ENCODE measurements around the gene OR6B1.

OR6B1 gene

DNA sequence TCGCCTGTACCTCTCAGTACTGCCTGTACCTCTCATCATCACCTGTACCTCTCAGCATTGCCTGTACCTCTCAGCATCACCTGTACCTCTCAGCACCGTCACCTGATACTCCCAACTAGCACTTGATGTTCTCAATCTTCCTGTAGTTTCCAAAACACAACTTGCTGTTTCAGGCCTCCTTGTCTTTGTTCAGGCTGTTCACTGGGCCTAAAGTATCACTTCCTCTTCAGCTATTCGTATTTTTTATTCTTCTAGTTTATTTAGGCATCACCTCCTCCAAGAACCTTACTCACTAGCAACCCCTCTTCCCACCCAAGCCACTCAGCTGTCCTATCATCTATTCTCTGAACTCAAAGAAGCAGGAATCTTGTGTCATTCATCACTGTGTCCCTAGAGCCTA is 24.1 kb downstream of the OR6B1 start:
- no peak overlapping the region for H3K4me3 ChIP-seq (ENCODE audit: control insufficient read depth, low read depth, low read length)
- no peak for DNase-seq (ENCODE audit: low read depth)
- no peak for TF ChIP-seq CTCF (conservative IDR thresholded peaks at IDR 0.05; ENCODE audit: control insufficient read depth, insufficient read depth, low read depth, low read length)

- TF ChIP-seq CTCF (conservative IDR thresholded peaks at IDR 0.05; ENCODE audit: control insufficient read depth, insufficient read depth, low read depth, low read length) = no peak
- H3K4me3 ChIP-seq (ENCODE audit: control insufficient read depth, low read depth, low read length) = no peak overlapping the region
- DNase-seq (ENCODE audit: low read depth) = no peak
Observed at GRCh38 chr7:144026203-144026883, 26.2 kb downstream of the OR6B1 start.

- peak; percentile 48 for TF ChIP-seq CTCF (conservative IDR thresholded peaks at IDR 0.05; ENCODE audit: control insufficient read depth, insufficient read depth, low read depth, low read length)
- peak; percentile 55 for DNase-seq (ENCODE audit: low read depth)
- H3K4me3 ChIP-seq (ENCODE audit: control insufficient read depth, low read depth, low read length) = no peak overlapping the region
Observed at GRCh38 chr7:144027070-144027469, 26.9 kb downstream of the OR6B1 start.

DNA sequence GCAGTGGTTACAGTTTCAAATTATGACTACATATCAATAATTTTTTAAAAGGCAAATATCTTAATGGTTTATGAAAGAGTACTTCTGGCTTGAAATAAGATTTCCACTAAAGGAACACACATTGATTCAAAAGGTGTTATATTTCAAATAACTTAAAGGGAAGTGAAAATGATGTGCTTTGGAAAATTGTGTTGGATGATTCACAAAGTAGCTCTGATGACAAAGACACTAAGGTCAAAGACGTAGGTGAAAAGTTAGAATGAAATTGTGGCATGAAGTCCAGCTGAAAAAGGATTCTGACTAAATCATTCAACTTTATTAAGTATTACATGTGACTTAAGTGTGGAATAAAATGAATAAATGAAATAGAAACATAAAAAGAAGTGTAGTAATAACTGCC is 27.9 kb downstream of the OR6B1 start:
- H3K4me3 ChIP-seq (ENCODE audit: control insufficient read depth, low read depth, low read length) = no peak overlapping the region
- DNase-seq (ENCODE audit: low read depth) = peak; percentile 20
- TF ChIP-seq CTCF (conservative IDR thresholded peaks at IDR 0.05; ENCODE audit: control insufficient read depth, insufficient read depth, low read depth, low read length) = no peak

DNA sequence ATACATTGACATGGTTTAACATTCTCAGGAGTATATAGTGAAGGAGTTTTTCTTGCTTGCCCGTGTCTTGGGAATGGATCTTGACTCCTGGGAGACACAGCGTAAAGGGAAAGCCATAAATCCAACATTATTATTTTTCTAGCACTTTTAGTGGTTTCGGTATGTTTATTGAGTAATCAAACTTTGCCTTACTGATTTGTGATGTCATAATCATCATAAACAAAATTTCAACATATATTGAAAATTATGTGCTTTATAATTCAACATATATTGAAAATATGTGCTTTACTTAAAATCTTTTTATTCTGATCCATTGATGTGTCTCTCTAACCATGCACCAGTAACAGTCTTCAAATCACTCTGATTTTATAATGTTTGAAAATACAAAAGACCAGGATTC is 28.4 kb downstream of the OR6B1 start:
- H3K4me3 ChIP-seq (ENCODE audit: control insufficient read depth, low read depth, low read length) = no peak overlapping the region
- no peak for DNase-seq (ENCODE audit: low read depth)
- TF ChIP-seq CTCF (conservative IDR thresholded peaks at IDR 0.05; ENCODE audit: control insufficient read depth, insufficient read depth, low read depth, low read length) = no peak

- TF ChIP-seq CTCF (conservative IDR thresholded peaks at IDR 0.05; ENCODE audit: control insufficient read depth, insufficient read depth, low read depth, low read length) = no peak
- no peak for DNase-seq (ENCODE audit: low read depth)
Observed at GRCh38 chr7:144032516-144032915, 32.4 kb downstream of the OR6B1 start.

More at GRCh38 chr7:144032516-144032915, 32.4 kb downstream of the OR6B1 start:
- no peak overlapping the region for H3K4me3 ChIP-seq (ENCODE audit: control insufficient read depth, low read depth, low read length)
